Dedifferentiated amniotic fluid mesenchymal stem cell (primary cell): ENCODE results near the gene POLR2E.

ENCODE experiments used
- DNase-seq: peaks from one replicate; pipeline ENCODE4 v3.0.0-alpha.2; 2016; ENCODE audit errors: extremely low spot score

The POLR2E gene

DNA sequence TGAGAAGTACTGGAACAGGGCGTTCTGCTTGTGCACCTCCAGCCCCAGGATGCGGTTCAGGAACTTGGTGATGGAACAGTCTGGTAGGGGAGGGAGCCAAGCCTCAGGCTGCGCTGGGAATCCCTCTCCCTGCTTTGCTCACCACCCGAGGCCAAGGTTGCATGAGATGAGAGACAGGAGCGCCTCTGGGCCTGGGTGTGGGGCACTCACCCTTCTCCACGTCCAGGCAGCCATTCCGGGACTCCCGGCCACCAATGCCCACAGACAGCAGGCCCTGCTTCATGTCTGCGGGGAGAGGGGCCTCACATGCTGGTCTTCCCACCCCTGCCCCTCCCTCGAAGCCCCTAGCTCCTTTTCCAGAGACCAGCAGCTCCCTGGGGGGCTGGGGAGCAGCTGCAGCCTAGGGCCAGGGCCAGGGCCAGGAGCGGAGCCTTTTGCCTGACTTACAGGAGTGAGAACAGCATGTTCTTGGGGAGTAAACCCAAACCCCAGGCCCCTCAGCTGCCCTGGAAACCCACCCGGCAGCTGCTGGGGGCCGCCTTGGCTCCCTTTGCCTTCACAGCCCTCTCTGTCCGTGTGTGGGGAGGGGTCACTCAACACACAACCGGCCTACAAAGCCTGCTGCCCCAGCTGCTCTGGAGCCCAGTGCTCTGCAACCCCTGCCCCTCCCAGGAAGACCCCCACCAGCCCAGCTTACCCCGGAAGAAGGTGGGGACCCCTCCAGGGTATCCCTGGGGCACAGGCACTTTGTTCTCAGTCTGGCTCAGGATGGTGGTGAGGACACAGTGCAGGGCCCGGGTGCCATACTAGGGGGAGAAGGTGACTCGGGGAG is 15.8 kb upstream of the POLR2E start:
- no peak for DNase-seq

DNA sequence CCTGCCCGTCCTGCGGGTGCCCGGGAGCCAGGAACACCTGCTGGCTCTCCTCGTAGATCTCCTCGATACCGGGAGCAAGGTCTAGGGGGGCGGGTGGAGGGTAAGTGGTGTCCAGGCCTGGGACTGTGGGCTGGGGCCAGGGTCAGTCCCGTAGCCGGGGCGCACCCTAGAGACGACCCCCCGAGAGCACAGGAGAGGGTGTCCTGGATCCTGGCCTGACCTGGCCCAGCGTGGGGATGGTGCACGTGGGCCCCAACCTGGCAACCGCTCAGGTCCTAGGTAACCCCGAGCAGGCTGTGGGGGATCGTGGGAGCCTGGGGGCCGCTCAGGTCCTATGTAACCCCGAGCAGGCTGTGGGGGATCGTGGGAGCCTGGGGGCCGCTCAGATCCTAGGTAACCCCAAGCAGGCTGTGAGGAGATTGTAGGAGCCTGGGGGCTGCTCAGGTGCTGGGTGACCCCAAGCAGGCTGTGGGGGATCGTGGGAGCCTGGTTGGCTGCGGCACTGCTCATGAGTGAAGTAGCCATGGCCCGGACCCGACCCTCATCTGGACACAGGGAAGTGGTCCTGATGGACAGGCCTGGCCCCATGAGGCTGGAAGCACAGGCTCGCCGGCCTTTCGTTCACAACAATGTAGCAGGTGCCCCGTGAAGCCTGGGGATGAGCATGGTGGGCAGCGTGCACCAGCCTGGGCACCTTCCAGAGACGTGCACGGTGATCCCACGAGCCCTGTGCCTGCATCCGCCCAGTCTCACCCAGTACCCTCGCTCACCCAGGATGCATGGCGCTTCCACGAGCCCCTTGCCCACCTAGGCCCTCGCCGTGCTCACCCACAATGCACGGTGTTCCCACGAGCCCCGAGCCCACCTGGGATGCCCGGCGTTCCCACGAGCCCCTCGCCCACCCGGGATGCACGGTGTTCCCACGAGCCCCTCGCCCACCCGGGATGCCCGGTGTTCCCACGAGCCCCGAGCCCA is 14.8 kb upstream of the POLR2E start:
- no peak for DNase-seq

- no peak for DNase-seq
Measured at GRCh38 chr19:1109032-1109551, 13.9 kb upstream of the POLR2E start.

GRCh38 chr19:1108291-1109031 is 13.3 kb upstream of the POLR2E start:
- DNase-seq: no peak

GRCh38 chr19:1107661-1108261 is 12.6 kb upstream of the POLR2E start:
- DNase-seq: no peak

- DNase-seq: no peak
Measured at GRCh38 chr19:1106841-1107660, 11.9 kb upstream of the POLR2E start.

DNA sequence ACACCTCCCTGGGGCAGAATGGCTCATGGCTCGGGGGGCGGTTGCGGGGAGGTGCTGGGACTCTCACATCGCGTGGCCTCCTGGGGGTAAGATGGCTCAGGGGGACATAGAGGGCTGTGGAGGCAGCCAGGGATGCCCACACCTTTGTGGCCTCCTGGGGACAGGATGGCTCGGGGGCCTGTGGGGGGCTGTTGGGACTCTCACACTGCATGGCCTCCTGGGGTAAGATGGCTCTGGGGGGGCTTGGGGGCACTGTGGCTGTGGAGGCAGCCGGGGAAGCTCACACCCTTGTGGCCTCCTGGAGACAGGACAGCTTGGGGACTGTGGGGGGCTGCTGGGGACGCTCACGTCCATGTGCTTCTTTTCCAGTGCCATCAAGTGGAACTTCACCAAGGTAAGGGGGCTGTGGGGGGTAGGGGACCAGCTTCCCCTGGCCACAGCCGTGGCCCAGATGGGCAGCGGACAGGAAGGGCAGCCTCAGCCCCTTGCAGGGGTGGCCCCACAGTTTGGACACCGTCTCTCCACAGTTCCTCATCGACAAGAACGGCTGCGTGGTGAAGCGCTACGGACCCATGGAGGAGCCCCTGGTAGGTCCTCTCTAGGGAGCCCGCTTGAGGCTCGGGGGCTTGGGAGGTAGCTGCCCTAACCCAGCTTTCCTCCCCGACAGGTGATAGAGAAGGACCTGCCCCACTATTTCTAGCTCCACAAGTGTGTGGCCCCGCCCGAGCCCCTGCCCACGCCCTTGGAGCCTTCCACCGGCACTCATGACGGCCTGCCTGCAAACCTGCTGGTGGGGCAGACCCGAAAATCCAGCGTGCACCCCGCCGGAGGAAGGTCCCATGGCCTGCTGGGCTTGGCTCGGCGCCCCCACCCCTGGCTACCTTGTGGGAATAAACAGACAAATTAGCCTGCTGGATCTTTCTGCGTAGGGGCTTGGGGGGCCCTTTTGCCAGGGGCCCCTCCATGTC is 11.0 kb upstream of the POLR2E start:
- DNase-seq: no peak

DNA sequence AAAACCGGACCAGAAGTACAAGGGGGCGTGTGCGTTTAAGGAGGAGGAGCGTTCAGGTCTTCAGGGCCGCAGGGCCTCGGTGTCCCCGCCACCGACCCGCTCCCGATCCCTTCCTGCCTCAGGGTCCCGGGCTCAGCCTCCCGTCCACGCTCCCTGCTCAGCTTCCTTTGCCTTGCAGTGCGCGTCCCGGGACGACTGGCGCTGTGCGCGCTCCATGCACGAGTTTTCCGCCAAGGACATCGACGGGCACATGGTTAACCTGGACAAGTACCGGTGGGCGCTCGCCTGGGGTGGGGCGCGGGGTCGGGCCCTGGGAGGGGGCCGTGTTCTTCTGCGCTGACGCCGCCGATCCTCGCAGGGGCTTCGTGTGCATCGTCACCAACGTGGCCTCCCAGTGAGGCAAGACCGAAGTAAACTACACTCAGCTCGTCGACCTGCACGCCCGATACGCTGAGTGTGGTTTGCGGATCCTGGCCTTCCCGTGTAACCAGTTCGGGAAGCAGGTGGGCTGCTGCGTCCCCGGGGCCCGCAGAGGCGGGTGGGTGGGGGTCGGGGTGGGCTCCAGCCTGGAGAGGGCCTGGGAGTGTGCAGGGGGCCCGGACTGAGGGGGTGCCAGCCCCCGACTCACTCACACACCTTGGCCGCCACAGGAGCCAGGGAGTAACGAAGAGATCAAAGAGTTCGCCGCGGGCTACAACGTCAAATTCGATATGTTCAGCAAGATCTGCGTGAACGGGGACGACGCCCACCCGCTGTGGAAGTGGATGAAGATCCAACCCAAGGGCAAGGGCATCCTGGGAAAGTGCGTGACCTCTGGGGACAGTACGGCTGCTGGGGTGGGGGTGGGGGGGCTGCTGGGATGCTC is 10.1 kb upstream of the POLR2E start:
- peak; percentile 16 for DNase-seq

DNA sequence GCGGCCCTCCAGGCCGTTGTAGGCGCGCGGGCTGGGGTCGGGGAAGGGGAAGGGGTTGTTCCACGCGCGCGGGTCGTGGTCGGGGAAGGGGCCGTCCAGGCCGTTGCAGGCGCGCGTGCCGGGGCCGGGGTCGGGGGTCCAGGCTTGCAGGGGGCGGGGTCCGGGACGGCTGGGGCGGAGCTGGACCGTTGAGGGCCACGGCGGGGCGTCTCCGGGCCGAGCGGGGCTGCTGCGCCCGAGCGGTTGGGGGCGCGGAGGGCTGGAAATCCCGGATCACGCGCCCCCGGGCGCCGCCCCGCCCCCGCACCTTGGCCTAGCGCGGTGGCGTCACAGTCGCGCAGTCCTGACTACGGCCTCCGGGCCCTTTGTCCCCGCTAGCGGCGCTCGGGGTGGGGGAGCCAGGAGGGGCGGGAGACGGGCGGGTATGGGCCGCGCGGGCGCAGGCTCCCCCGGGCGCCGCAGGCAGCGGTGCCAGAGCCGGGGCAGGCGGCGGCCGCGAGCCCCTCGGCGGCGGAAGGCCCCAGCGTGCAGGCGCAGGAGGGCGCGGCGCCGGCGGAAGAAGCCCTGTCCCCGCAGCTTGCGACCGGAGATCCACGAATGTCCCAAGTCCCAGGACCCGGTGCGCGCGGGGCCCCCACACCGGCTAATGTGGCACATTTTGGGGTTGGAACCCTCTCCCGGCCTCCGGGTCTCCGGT is 9.3 kb upstream of the POLR2E start:
- DNase-seq: peak; percentile 33

DNA sequence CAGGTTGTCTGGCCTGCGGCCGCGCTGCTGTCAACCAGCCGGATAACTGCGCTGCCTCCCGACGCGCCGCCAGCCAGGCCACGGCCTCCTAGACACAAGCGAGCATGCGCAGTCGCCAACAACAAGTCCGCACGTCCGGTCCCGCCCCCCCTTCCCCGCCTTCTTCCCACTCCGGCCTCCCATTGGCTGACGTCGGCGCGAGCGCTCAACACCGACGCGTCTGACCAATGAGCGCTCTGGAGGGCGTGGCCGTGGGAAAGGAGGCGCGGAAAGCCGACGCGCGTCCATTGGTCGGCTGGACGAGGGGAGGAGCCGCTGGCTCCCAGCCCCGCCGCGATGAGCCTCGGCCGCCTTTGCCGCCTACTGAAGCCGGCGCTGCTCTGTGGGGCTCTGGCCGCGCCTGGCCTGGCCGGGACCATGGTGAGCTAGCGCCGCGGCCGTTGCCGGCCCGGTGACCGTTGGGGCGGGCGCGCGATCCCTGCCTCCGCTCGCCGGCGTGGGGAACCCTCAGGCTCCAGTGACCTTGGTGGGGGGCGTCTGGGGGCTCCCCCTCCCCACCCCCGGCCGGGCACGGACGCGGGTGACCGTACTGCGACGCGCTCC is 8.6 kb upstream of the POLR2E start, which contains the start of gene GPX4:
Gene GPX4, plus strand, starts transcription at position 287 of the 603 bp plus-strand sequence. Its CDS starts 50 bp downstream, at position 337.
- DNase-seq: peak; percentile 99

DNA sequence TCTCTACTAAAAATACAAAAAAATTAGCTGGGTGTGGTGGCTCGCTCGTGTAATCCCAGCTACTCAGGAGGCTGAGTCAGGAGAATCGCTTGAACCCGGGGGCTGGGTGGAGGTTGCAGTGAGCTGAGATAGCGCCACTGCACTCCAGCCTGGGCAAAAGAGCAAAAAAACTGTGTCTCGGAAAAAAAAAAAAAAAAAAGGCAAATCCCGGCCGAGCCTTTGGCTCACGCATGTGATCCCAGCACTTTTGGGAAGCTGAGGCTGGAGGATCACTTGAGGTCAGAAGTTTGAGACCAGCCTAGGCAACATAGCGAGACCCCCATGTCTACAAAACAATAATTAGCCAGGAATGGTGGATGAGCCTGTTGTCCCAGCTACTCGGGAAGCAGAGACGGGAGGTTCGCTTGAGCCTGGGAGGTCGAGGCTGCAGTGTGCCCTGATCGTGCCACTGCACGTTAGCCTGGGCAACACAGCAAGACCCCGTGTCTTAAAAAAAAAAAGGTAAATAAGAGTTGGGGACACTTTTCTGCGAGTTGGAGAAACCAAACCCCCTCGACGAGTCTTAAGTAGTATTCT is 8.0 kb upstream of the POLR2E start:
- DNase-seq: no peak

DNA sequence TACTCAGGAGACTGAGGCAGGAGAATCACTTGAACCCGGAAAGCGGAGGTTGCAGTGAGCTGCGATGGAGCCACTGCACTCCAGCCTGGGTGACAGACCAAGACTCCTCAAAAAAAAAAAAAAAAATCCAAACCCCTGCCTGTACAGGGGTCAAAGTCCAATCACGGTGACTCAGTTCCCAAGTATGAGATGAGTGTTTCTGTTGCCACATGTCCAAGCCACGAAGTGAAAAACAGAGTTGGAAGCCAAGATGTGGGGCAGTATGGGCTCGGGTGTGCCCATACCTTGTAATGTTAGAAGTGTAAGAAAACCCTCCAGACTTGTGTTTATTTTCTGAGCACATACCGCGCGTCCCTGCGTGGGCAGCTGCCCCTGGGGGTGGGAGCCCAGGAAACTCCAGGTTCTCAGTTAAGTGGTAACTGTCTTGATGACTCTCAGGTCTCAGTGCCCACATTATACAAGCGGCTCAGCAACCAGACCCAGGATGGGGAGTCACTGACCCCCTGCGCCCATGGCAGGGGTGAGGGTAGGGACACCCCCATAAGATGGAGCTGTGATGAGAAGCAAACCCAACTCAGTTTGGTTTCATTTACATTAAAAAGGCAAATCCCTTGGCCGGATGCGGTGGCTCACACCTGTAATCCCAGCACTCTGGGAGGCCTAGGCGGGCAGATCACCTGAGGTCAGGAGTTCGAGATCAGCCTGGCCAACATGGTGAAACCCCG is 7.4 kb upstream of the POLR2E start:
- DNase-seq: peak; percentile 97

DNA sequence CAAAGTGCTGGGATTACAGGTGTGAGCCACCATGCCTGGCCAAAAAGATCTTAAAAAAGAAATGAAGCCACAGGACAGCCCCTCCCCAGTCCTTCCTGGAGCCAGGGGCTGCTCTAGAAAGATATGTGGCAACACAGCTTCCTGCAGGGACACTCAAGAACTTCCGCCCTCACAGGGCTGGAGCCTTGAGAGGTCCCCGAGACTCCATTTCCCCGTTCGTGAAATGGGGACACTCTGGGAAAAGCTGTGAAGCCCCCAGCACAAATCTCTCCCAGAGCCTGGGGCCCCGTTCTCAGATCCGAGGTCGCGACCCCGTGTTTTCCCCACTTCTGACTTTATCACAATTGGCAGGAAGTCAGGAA is 6.1 kb upstream of the POLR2E start:
- DNase-seq: no peak

DNA sequence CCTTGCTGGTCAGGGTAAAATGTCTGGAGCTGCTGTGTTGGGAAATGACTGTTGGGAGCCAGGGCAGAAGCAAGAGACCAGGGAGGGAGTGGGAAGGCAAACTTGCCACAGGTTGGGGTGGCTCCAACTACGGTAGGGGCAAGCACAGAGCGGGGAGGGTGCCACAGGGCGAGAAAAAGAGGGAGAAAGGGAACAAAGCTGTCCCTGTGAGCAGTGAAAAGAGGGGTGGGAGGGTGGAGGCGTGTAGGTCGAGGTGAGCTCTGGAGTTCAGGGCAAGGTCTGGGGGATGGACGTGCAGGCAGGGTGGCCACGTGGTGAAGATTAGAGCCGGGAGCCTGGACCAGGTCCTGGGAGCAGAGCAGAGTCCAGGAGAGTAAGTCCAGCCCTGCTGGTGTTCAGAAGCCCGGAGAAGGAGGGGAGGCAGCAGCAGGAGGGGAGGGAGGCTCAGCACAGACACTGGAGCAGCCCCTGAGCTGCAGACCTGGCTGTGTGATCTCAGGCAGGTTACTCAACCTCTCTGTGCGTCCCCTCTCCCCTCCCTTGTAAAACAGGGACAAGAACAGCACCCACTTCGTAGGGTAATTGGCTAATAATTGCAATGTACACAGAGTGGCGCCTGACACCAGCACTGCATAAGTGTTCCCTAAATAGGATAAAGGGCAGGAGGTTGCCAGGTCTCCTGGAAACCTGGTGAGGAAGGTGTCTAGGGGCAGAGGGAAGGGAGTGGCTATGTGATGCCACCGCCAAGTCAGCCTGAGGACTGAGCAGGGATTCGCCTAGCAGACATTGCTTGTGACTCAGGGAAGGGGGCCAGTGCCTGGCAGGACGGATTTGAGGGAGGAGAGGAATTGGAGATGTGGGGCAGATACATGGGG is 3.2 kb upstream of the POLR2E start:
- no peak for DNase-seq

GRCh38 chr19:1097810-1098176 is 2.6 kb upstream of the POLR2E start:
- no peak for DNase-seq
